HepG2 (cell line): ENCODE data around the gene GALNT5. TPM values are rescaled to one million over a fixed set of nuclear protein-coding genes. Genes with fewer than 3 reads are reported as not detected.

Source experiments
- ATF5 ChIP-seq: sonication (generic); formaldehyde crosslinking; IDR thresholded peaks from 2 replicates; pipeline ENCODE4 v1.4.0; 2020; ENCODE audit warnings: mild to moderate bottlenecking, low read depth, missing genetic modification reagents
- FOSL2 ChIP-seq: sonication (generic); formaldehyde crosslinking; IDR thresholded peaks from 2 replicates; pipeline ENCODE4 v1.4.0; 2020; ENCODE audit warnings: missing genetic modification reagents
- JDP2 ChIP-seq: sonication (generic); formaldehyde crosslinking; IDR thresholded peaks from 2 replicates; pipeline ENCODE4 v1.8.1; 2022; ENCODE audit warnings: missing genetic modification reagents, borderline replicate concordance
- PRDM15 ChIP-seq: sonication (generic); formaldehyde crosslinking; IDR thresholded peaks from 2 replicates; pipeline ENCODE4 v1.4.0; 2020; ENCODE audit warnings: missing genetic modification reagents
- ZBTB44 ChIP-seq: sonication (generic); formaldehyde crosslinking; IDR thresholded peaks from 2 replicates; pipeline ENCODE4 v1.4.0; 2020; ENCODE audit warnings: missing genetic modification reagents
- ZNF431 ChIP-seq: sonication (generic); formaldehyde crosslinking; IDR thresholded peaks from 2 replicates; pipeline ENCODE4 v1.9.0; 2022; ENCODE audit warnings: missing genetic modification reagents, low read depth, mild to moderate bottlenecking, borderline replicate concordance
- ZNF605 ChIP-seq: sonication (generic); formaldehyde crosslinking; IDR thresholded peaks from 2 replicates; pipeline ENCODE4 v1.8.0; 2022; ENCODE audit warnings: mild to moderate bottlenecking, missing genetic modification reagents
- polyA plus RNA-seq, 8 experiments: library from polyadenylated mRNA; depleted of rRNA in 3 of 8; stranded (reverse) in 7 of 8; unstranded in 1 of 8; fragments of >200 nt; fragmentation: Illumina TruSeq in 4 of 8; extraction: Trizol in 4 of 8; gene quantifications; 2 replicates each; pipeline versions ENCODE4 v1.2.1 to v1.2.3, GENCODE V29; 2011 to 2016; ENCODE audit warnings: low read depth in 4 of 8, missing spikeins in 1 of 8, mixed read lengths in 1 of 8; ENCODE audit not compliant: insufficient read depth in 1 of 8
- total RNA-seq, 5 experiments: library from RNA; depleted of rRNA; stranded (reverse); fragments of >200 nt; fragmentation: Illumina TruSeq; extraction: Trizol; gene quantifications; 2 replicates each; pipeline ENCODE4 v1.2.3, GENCODE V29; 2016; ENCODE audit warnings: low read depth in 1 of 5

Gene GALNT5
- total and polyA plus RNA-seq, 2 of the 13 experiments (the other 11 are each of a cell fraction or from before 2014, with no cell fraction given), result not detected

- TF ChIP-seq PRDM15 (CRISPR knock-in tag) (no peak), ZNF431 (CRISPR knock-in tag) (no peak), ATF5 (CRISPR knock-in tag) (no peak), ZNF605 (CRISPR knock-in tag) (no peak), ZBTB44 (CRISPR knock-in tag) (no peak), FOSL2 (CRISPR knock-in tag) (no peak), JDP2 (CRISPR knock-in tag) (no peak)
Measured at GRCh38 chr2:157269922-157270321, 12.4 kb downstream of the GALNT5 start (continued).
